Esophagus muscularis mucosa (tissue), 3 donors: ENCODE measurements around the gene OSBPL2.

Experiments
- CTCF ChIP-seq, 3 experiments: fragments of 200-600 bp in 2 of 3; fragments of 450-650 bp in 1 of 3; sonication (generic) in 2 of 3; IDR thresholded peaks; one replicate each; pipeline ENCODE4 v1.5.1; 2017 to 2019; ENCODE audit warnings: antibody characterized with exemption in 3 of 3, mild to moderate bottlenecking in 2 of 3, moderate library complexity in 1 of 3
- EP300 ChIP-seq: sonication (generic); formaldehyde crosslinking; IDR thresholded peaks from one replicate; pipeline ENCODE4 v1.6.1; 2017; ENCODE audit warnings: antibody characterized with exemption

GRCh38 chr20:62195736-62196135, 42.6 kb upstream of the OSBPL2 start:
- TF ChIP-seq CTCF (IDR thresholded peaks at IDR 0.05) (no peak), EP300 (no peak)
